ENCODE data around the gene QRFPR. TPM values are rescaled to one million over a fixed set of nuclear protein-coding genes. Genes with fewer than 3 reads are reported as not detected.

The QRFPR gene
- total and polyA plus RNA-seq, 10 donors, result not detected

- Histone ChIP-seq H3K4me3 (no peak overlapping the region), H3K36me3 (no peaks in the 10 kb centered on the region), H3K27me3 (replicated peaks in 1 of 7) (no peaks in the 10 kb centered on the region), H3K27ac (no peak overlapping the region), H3K9me3 (no peaks in the 10 kb centered on the region), H3K4me1 (peaks cover 0 to 9% (median 0%) of the 10 kb centered on the region in 6 donors)
- 59 to 86% (median 68%) methylated on average over 1 of the region's 1 CpG for WGBS, 5 donors
- intact Hi-C loops (cut with DNase I; ENCODE audit: low total_unique reads), result no loop called here
- no peak for DNase-seq
- TF ChIP-seq CTCF (IDR thresholded peaks at IDR 0.05 in 8 of 11, conservative IDR thresholded peaks at IDR 0.05 in 3 of 11) (no peak), POLR2A (IDR thresholded peaks at IDR 0.05) (no peak), POLR2AphosphoS5 (IDR thresholded peaks at IDR 0.05) (no peak)
These were observed 75.9 kb downstream of the QRFPR start for GRCh38 chr4:121304893-121305292.

DNA sequence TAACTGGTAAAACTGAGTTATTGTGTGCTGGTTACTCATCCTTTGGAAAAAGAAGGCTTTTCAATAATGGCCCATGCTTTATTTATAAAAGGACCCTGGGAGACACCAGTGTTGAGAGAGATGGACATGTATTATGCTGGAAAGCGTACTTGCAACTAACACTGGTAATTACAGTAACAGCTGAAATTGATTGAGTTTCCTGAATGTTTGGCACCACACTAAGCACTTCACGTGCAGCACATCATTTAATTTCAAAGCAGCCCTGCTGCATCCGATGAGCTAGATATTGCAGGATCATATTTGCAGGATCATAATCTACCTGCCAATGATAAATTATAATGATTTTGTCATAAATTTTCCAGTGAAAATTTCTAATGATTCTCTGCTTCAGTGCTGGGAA, 81.5 kb downstream of the QRFPR start:
- WGBS, 5 donors, result 71 to 88% (median 84%) methylated on average over 3 of the region's 3 CpGs

DNA sequence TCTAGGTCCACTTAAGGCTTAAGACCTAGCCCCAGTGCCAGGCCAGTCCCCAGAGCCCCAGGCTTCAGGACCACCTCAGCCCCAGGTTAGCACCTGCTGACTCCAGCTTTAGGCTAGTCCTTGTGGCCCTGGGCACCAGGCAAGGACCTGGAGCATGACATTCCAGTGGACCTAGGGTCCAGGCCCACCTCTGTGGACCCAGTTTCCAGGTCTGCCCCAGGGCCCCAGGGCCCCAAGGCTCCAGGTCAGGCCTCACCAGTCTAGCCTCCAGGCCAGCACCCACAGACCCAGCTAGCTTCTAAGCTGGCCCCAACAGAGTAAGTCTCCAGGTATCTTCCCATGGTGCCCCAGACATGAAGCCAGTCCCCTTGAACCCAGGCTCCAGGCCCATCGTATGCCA, 97.5 kb downstream of the QRFPR start:
- no peak overlapping the region for H3K27ac ChIP-seq
- no peaks in the 10 kb centered on the region for H3K4me1 ChIP-seq
- peaks cover 0 to 21% (median 3%) of the 10 kb centered on the region in 8 donors for H3K9me3 ChIP-seq
- WGBS, 5 donors, result 86 to 96% (median 93%) methylated on average over 1 of the region's 1 CpG; no CpG with 5 or more reads in 1 of the 5 donors
- no peak overlapping the region for H3K4me3 ChIP-seq
- TF ChIP-seq POLR2AphosphoS5 (IDR thresholded peaks at IDR 0.05) (no peak), CTCF (IDR thresholded peaks at IDR 0.05 in 8 of 11, conservative IDR thresholded peaks at IDR 0.05 in 3 of 11) (no peak), POLR2A (IDR thresholded peaks at IDR 0.05) (no peak)
- no peaks in the 10 kb centered on the region for H3K27me3 ChIP-seq (replicated peaks in 1 of 7)
- intact Hi-C loops (cut with DNase I; ENCODE audit: low total_unique reads), result no loop called here
- no peak for DNase-seq
- no peaks in the 10 kb centered on the region for H3K36me3 ChIP-seq

More for the DNA sequence above, 81.5 kb downstream of the QRFPR start:
- no peak for TF ChIP-seq POLR2A (IDR thresholded peaks at IDR 0.05)
- no peaks in the 10 kb centered on the region for H3K9me3 ChIP-seq
- intact Hi-C loops (cut with DNase I; ENCODE audit: low total_unique reads), result no loop called here
- DNase-seq, result no peak
- no peaks in the 10 kb centered on the region for H3K27me3 ChIP-seq (replicated peaks in 1 of 7)
- no peak overlapping the region for H3K27ac ChIP-seq
- H3K36me3 ChIP-seq, result no peaks in the 10 kb centered on the region
- no peaks in the 10 kb centered on the region for H3K4me1 ChIP-seq
- no peak overlapping the region for H3K4me3 ChIP-seq

DNA sequence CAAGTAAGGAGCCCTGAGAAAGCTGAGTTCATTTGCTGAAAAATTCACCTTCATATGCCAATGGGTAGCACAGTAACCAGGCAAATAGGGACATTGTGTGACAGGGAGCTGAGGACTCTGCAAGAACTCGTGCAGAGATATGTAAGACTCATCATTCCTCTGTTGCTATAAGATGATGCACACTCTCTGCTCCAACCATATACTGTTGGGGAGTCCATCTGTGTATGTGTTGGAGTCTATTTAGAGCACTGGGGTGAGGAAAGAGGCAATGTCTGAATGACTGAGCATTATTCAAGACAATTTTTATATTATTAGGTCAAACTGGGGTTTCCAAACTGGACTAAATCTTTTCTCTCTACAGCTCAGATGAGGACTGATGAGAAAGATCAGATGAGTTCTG, 100.4 kb downstream of the QRFPR start:
- no peak for DNase-seq
- intact Hi-C loops (cut with DNase I; ENCODE audit: low total_unique reads), result no loop called here
- H3K27ac ChIP-seq, result no peak overlapping the region
- H3K27me3 ChIP-seq (replicated peaks in 1 of 7), result no peaks in the 10 kb centered on the region
- no peak for TF ChIP-seq POLR2A (IDR thresholded peaks at IDR 0.05)
- no peak for TF ChIP-seq CTCF (IDR thresholded peaks at IDR 0.05 in 8 of 11, conservative IDR thresholded peaks at IDR 0.05 in 3 of 11)
- TF ChIP-seq POLR2AphosphoS5 (IDR thresholded peaks at IDR 0.05), result no peak
- H3K4me3 ChIP-seq, result no peak overlapping the region
- H3K4me1 ChIP-seq, result no peaks in the 10 kb centered on the region
- no peaks in the 10 kb centered on the region for H3K36me3 ChIP-seq
- WGBS, 5 donors, result 52 to 76% (median 64%) methylated on average over 1 of the region's 1 CpG
- H3K9me3 ChIP-seq, result peaks cover 0 to 20% (median 3%) of the 10 kb centered on the region in 8 donors

Measured in spleen (tissue), 11 donors.